ENCODE measurements around the gene ZNF581.

ZNF581 gene, protein sequence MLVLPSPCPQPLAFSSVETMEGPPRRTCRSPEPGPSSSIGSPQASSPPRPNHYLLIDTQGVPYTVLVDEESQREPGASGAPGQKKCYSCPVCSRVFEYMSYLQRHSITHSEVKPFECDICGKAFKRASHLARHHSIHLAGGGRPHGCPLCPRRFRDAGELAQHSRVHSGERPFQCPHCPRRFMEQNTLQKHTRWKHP

DNA sequence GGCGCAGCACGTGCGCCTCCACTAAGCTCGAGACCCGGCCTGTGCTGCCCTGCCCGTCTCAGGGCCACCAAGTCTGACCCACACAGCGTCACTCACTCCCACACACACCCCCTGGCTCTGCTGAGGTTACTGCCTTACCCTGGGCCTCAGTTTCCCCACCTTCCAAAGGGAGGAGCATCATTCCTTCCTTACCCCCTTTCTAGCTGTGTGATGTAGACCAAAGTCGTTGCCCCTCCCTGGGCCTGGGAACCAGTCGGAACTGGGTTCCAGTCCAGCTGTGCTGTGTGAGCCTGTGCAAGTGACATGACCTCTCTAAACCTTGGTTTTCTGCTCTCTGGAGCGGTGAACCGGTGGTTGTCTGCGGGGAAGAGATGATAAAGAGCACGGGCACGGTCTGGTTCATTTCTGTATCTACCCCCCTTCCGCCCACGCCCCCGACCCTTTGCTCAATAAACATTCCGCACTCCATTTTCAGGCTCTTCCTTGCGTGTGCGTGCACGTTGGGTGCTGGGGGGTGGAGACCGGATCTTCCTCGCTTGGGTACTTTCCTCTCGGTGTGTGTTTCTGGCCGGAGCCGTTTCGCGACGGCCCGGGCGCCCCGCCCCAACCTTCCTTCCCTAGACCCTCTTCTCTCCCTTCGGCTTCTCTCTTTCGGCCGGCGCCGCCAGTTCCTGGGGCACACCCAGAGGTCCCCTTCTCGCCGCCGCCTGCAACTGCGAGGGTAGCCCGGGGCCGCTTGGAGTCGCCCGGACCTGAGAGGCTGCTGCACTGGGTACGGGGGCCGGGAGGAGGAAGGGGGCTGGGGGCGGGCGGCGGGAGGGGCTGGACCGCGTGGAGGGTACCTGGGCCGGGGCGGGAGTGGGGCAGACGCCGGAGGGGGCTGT, at the start of gene ZNF581:
Gene ZNF581, plus strand, starts transcription at position 647 of the 884 bp plus-strand sequence. CDS start 923 bp downstream, outside the sequence.
- peak; percentile 76 to 79 for DNase-seq (ENCODE audit: low read depth in 2 of 2)

DNA sequence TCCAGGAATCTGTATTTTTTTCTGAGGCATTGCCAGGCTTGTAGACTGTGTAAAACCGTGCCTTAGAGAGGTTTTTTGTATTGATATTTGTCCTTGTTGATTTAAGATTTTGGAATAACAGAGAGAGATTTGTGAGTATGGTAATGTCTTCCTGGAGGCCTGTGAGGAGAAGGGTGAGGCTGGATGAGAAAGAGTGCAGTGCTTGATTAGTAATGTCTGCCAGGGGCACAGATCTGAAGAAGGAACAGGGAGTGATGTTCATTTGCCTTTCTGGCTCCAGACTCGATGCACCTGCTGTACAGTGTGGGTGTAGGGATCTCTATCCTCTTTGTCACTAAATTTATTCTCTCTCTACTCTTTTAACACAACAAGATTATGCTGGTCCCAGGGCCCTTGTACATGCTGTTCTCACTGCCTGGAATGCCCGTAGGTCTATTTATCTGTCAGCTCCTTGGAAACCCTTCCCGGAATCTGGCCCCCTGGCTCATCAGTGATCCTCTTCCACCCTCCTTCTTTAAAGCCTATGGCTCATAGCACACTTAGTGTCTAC, 48.4 kb upstream of the ZNF581 start:
- no peak for DNase-seq (ENCODE audit: low read depth in 2 of 2)

DNA sequence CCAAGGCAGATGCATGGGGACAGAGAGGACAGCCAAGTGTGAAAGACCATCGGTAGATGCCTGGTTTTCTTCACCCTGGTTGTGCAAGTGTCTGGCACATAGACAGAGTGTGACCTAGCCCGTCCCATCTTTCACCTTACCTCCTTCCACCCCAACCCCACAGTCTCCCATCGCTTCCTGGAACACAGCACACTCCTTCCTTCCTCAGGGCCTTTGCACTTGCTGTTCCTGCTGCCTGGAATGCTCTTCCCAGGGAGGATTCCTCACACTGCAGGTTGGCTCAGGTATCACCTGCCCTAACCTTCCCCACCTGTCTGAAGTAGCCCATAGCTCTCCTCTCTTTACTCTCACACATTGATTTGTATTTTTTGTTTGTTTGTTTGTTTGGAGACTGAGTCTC, 47.1 kb upstream of the ZNF581 start:
- no peak for DNase-seq (ENCODE audit: low read depth in 2 of 2)

DNA sequence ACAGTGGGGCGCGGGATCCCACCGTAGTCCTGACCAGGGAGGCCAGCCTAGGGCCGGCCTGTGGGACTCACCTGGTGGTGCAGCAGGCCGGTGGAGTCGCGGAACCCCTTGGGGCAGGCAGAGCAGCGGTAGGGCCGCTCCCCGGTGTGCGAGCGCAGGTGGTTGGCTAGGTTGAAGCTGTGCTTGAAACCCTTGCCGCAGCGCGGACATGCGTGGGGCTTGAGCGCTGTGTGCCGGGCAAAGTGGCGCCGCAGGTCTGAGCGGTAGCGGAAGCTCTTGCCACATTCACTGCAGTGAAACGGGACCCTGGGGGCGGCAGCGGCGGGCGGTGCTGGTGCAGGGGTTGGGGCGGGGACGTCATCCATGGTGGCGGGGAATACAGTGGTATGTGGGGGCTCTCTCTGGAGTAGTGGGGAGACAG, 45.9 kb upstream of the ZNF581 start:
- no peak for DNase-seq (ENCODE audit: low read depth in 2 of 2)

DNA sequence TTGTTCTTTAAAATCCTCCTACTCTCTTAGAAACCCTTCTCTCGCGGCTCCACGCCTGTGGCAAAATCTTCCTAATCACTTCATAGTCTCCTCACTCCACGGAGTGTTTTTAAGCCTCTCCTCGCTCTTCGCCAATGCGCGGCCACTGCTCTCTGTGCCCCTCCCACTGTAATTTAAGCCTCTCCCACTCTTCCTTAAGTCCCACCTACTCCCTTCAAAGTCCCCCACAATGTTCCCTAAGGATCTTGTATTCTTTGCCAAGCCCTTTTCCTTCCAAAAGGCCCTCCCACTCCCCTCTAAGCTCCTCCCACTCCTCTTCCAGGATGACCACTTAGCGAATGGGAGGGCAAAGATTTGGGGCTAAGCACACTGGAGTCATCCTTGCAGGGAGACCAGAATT, 45.4 kb upstream of the ZNF581 start:
- no peak for DNase-seq (ENCODE audit: low read depth in 2 of 2)

DNA sequence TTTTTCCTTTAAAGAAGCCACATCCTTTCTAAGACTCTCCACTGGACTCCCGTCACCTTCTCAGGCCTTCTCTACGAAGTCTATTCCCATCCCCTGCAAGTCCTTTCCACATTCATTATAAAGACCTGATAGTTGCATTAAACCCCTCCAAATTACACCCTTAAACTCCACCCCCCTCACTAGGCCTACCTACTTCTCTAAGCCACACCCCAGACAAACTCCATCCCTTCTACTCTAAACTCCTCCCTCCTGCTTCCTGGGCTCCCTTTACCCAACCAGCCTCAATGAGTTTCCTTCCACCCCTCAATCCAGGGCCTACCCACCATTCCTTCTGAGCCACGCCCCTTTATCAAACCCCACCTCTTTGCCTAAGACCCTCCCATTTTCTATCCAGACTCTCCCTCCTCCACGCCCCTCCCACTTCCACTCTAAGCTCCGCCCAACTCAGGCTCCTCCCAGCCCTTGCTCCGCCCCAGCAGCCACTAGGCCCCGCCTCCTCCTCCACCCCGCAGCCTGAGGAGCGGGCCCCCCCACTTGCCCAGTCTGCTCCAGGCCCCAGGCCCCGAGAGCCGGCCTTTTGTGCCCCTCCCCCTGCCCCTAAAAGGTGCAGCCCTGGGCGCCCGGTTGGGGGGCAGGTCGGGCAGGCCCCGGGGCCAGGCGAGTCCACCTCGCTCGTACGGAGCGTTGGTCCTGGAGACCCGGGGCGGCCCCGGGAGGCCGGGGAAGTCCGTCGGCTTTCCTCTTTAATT, 44.6 kb upstream of the ZNF581 start:
- peak; percentile 87 to 97 for DNase-seq (ENCODE audit: low read depth in 2 of 2)

DNA sequence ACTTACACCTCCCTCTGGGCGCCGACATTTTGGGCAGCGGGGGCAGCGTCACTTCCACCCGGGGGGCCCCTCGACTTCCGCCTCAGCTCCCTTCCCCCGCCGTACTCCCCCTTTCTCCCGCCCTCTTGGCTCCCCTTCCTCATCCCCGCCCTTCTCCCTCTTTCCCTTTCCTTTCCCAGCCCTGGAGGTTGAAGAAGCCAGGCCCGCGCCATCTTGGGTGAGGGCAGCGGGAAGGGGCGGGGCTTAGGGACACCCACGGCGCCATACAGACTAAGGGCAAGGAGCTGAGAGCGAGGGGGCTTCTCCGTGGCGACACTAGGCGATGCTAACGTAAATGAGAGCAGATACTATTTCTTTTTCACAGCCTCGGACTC, 44.0 kb upstream of the ZNF581 start, which contains the start of gene FIZ1:
Gene FIZ1, minus strand, starts transcription at position 50 of the 374 bp plus-strand sequence. CDS start 1,652 bp downstream, outside the sequence.
- peak; percentile 94 to 95 for DNase-seq (ENCODE audit: low read depth in 2 of 2)

DNA sequence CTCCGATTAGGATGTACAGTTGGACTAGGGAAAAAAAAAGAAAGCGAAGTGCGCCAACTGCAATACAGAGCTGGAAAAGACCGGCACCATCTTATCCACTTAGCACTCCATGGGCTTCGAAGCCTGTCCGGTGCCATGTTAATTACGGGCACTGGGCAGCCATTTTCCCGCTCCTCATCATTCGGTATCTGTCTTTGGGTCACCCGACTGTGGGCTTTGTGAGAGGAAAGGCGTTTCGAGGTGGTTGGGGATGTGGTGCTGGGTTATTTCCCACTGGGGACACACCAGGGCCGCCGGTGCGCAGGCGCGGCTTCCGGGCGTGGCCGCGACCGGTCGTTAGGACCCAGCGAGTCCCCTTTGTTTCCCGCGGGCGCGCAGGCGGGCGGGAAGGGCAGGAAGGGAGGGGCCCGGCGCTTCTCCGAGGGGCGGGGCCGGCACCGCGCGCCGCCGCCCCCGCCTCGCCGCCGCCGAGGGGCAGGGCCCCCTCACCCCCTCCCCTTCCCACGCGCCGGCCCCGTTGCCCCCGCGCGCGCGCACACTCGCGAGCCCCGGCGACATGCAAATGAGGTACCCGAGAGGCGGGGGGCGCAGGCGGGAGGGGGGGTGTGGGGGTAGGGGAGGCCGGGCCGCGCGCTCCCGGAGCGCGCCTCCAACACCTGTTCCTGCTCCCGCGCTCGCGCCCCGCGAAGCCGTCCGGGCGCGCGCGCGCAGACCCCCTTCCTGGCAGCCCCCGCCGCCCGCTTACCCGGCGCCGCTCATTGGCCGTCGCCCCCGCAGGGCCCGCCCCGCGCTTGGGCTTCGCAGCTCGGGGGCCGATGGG, 43.4 kb upstream of the ZNF581 start, which contains the start of gene ZNF524:
Gene ZNF524, plus strand, starts transcription at position 447 of the 820 bp plus-strand sequence. CDS start 1,825 bp downstream, outside the sequence.
- DNase-seq (ENCODE audit: low read depth in 2 of 2) = peak; percentile 66 to 84

DNA sequence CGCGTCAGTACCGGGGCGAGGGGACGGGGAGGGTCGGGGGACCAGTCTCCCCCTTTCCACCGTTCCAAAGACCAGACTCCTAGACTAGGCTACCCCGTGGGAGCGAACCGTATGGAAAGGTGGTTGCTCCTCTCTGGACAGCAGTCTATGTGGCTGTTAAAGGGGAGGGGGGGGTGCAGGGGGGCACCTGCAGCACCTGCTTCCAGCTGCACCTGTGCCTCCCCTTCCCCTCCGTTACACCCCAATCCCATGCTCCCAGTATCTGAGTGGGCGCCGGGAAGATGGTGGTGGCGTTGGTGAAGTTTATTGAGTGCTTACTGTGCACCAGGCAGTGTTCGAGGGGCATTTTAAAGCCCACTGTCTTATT, 42.8 kb upstream of the ZNF581 start:
- no peak for DNase-seq (ENCODE audit: low read depth in 2 of 2)

DNA sequence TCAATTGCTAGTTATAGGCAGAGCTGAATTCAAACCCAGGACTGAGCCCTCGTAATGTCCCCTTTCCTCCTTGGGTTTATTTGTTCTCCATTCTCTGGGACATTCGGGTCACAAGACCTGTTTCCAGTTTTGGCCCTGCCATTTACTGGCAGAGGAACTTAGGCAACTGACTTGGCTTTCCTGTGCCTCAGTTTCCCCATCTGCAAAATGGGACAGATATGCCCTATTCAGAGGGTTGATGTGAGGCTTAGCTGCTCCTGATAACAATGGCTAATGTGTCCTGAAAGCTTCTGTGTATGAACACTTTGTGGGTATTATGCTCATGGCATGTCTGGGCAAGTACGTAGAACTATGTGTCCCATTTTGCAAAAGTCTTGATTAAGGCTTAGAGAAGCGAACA, 42.4 kb upstream of the ZNF581 start:
- no peak for DNase-seq (ENCODE audit: low read depth in 2 of 2)

DNA sequence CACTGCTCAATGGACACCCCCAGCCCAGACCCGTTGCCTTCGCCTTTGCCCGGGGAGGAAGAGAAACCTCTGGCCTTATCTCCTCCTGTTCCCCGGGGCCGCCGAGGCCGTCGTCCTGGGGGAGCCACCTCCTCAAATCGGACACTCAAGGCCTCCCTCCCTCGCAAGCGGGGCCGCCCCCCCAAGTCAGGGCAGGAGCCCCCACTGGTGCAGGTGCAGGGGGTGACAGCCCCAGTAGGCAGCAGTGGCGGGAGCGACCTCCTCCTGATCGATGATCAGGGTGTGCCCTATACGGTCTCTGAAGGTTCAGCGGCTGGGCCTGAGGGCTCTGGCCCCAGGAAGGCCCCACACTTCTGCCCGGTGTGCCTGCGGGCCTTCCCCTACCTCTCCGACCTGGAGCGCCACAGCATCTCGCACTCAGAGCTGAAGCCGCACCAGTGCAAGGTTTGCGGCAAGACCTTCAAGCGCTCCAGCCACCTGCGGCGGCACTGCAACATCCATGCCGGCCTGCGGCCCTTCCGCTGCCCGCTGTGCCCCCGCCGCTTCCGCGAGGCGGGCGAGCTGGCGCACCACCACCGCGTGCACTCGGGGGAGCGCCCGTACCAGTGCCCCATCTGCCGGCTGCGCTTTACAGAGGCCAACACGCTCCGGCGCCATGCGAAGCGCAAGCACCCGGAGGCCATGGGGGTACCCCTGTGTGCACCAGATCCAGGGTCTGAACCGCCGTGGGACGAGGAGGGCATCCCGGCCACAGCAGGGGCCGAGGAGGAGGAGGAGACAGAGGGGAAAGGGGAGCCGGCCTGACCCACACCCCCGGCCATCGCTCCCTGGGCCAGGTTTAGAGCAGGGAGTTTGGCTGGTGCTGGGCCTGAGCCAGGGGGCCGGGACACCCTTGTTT, 41.1 kb upstream of the ZNF581 start:
- DNase-seq (ENCODE audit: low read depth in 2 of 2) = no peak

DNA sequence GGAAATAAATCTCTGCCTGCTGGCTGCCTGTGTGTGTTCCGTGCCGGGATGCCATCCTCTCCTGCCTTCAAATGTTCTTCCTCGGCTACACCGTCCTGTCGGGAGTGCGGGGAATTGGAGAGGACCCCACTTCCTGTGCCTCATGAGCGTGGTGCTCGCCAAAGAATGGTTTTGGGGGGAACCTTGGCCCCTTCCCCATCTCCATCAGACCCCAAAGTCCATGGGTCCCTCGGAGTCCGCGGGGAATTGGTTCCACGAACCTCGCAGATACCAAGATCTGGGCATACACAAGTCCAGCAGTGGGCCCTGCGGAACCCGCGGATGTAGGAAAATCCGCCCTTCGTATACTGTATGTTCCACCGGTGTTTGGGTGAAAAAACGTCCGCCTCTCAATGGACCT, 40.3 kb upstream of the ZNF581 start:
- no peak for DNase-seq (ENCODE audit: low read depth in 2 of 2)

DNA sequence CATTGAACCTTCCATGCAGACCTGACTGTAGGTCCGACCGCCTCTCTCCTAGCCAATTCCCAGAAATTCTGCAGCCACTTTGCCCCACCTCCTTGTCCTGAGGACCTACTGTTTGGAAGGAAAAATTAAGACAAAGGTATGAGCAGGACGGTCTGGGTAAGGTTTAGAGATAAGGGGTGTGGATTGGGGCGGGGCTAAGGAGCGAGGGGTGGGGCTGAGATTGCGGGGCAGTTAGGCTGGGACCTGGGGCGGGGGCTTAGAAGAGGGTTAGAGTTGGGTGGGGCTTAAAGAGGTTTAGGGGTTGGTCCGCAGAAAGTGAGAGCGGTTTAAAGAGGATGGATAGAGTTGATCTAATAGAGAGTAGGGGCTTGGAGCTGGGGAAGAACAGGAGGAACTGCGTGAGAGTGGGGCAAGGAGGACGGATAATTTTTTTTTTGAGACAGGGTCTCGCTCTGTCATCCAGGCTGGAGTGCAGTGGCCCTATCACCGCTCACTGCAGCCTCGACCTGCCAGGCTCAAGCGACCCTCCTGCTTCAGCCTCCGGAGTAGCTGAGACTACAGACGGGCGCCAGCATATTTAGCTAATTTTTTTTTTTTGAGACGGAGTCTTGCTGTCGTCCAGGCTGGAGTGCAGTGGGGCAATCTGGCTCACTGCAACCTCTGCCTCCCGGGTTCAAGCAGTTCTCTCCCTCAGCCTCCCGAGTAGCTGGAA, 39.7 kb upstream of the ZNF581 start:
- DNase-seq (ENCODE audit: low read depth in 2 of 2) = no peak

DNA sequence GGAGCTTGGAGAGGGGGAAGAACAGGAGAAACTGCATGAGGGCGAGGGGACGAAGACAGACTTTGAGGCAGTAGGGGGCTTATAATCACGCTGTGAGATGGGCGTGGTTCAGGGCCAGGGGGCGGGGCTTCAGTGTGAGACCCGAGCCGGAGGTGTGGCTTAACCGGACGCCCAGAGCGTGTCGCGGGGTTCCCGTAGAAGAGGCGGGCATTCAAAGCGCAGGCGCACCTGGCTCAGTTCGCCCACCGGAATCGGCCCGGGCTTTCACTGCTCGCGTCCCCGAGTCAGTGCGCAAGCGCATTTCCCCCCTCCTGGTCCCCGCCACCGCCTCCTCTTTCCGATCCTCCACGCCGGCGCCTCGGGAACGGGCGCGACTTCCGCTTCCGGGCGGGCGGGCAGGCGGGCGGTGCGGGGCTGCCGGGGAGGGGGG, 38.2 kb upstream of the ZNF581 start:
- DNase-seq (ENCODE audit: low read depth in 2 of 2) = peak; percentile 98 to 99

DNA sequence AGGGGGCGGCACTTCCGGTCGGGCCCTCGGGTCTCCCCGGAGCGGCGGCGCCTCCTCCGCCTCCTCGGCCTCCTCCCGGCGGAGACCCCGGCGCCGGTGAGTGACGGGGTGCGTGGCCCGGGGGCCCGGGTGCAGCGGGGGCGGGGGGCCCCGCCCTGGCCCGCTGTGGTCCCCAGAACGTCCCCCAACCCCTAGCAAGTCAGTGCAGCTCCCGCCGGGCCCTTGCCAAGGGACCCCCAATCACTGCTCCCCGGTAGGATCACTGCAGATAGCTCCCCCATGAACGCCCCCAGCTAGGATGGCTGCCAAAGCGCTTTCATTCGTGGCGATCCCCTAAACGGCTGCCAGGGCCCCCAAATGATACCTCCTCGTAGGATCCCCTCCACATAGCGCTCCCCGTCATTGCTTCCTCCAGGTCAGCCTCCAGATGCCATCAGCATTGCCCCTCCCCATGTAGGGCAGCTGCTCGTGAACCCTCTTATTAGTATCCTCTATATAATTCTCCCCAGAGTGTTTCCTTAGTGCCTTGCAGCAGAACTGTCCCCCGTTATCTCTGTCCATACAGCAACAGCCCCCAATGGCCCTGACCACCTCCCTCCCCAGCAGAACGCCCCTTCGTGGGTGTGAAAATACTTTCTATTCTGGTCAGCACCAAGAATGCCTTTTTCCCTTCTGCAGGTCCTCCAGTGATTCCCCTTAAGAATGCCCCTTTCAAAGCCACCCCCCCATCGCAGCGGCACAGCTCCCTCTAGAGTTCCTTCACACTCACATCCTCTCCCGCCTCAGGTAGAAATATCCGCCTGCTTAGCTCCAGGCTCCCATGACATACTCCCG, 37.6 kb upstream of the ZNF581 start, which contains the start of gene ZNF865:
Gene ZNF865, plus strand, starts transcription at position 11 of the 834 bp plus-strand sequence. CDS start 7,972 bp downstream, outside the sequence.
- DNase-seq (ENCODE audit: low read depth in 2 of 2) = peak; percentile 58 to 66

DNA sequence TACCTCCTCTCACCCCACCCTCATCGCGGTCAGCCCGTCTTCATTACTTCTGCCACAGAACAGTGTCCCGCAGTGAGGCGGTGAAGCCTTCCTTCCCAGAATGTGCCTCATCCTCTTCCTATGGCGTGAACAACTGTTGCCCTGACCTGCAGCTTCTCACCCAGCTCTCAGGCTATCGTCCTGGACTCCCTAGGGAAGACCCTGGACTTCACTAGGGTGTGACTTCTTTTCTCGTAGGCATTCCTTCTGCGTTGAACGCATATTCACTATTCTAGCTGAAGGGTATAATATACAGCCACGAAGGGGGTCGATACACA, 37.0 kb upstream of the ZNF581 start:
- no peak for DNase-seq (ENCODE audit: low read depth in 2 of 2)

DNA sequence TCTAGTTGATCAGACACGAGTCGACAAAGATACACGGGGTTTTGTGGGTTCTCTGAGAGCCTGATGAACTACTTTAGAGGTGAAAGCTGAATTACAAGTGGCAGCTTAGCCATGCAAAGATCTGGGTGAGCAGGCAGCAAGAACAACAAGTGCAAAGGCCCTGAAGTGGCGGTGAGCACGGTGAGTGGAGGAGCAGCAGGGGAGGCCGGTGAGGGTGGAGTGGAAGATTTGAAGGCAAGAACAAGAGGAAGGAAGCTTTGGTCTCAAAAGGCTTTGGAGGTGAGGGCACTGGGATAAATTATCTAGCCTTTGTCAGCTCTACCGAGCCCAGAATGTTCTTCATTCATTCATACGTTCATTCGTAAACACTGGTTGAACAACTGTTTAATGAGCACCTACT, 36.6 kb upstream of the ZNF581 start:
- DNase-seq (ENCODE audit: low read depth in 2 of 2) = no peak

DNA sequence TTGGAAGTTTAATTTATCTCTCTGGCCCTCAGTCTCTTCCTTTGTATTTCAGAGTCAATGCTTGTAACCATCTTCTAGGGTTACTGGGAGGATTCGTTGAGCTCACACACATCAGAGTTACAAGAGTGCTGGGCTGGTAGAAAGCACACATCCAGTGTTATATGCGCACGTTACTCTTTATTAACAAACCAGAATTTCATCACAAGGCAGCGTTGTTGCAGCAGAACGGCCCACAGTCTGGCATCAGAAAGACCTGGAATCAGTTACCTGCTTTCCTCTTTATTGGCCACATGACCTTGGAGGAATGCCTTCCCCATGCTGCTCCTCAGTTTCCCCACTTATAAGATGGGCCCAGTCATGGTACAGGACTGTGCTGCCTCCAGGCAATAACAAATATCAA, 34.1 kb upstream of the ZNF581 start:
- no peak for DNase-seq (ENCODE audit: low read depth in 2 of 2)

Data from stimulated activated CD4-positive, alpha-beta T cell treated with anti-CD3 and anti-CD28 coated beads, Interleukin-4, amount 100 ng/mL, for 48 hours (primary cell).